Activated naive CD8-positive, alpha-beta T cell treated with anti-CD3 and anti-CD28 coated beads, Interleukin-2, amount 10 ng/mL, durations not matched to agents 7 days and 5 days (primary cell): Measurements from ENCODE around the gene DBNDD2. TPM values are rescaled to one million over a fixed set of nuclear protein-coding genes. Genes with fewer than 3 reads are reported as not detected.

Source experiments
- ATAC-seq: fragments of 150-1000 bp; cut with Tn5 transposase; one replicate; pipeline ENCODE4 v1.10.0; 2021; ENCODE audit warnings: low read depth, moderate library complexity
- POLR2A ChIA-PET: fragments of 350-600 bp; sonication (Branson Sonifier 250); formaldehyde crosslinking; loops from one replicate; lab custom pipeline; 2021; ENCODE audit warnings: antibody characterized with exemption; lab: Charles Lee
- DNase-seq: peaks from one replicate; pipeline ENCODE4 v3.0.0; 2021
- H3K27ac Mint-ChIP-seq: one replicate; pipeline ENCODE4 v1.8.0; 2022; ENCODE audit warnings: mild to moderate bottlenecking, mixed read lengths
- H3K27me3 Mint-ChIP-seq: one replicate; pipeline ENCODE4 v1.8.0; 2022; ENCODE audit warnings: mild to moderate bottlenecking, moderate library complexity, mixed read lengths
- H3K36me3 Mint-ChIP-seq: one replicate; pipeline ENCODE4 v1.8.0; 2021; ENCODE audit warnings: mild to moderate bottlenecking, mixed read lengths
- H3K4me1 Mint-ChIP-seq: one replicate; pipeline ENCODE4 v1.8.0; 2021; ENCODE audit warnings: mixed read lengths
- H3K4me3 Mint-ChIP-seq: one replicate; pipeline ENCODE4 v1.8.0; 2022; ENCODE audit warnings: mild to moderate bottlenecking, moderate library complexity, mixed read lengths
- H3K9me3 Mint-ChIP-seq: one replicate; pipeline ENCODE4 v1.8.0; 2021; ENCODE audit warnings: mixed read lengths
- total RNA-seq, 2 experiments: library from RNA; stranded (reverse); gene quantifications; one replicate each; pipeline ENCODE4 v1.2.3, GENCODE V29; 2021

DBNDD2 gene
- 10 to 100 TPM; 21.1 TPM for total RNA-seq

DNA sequence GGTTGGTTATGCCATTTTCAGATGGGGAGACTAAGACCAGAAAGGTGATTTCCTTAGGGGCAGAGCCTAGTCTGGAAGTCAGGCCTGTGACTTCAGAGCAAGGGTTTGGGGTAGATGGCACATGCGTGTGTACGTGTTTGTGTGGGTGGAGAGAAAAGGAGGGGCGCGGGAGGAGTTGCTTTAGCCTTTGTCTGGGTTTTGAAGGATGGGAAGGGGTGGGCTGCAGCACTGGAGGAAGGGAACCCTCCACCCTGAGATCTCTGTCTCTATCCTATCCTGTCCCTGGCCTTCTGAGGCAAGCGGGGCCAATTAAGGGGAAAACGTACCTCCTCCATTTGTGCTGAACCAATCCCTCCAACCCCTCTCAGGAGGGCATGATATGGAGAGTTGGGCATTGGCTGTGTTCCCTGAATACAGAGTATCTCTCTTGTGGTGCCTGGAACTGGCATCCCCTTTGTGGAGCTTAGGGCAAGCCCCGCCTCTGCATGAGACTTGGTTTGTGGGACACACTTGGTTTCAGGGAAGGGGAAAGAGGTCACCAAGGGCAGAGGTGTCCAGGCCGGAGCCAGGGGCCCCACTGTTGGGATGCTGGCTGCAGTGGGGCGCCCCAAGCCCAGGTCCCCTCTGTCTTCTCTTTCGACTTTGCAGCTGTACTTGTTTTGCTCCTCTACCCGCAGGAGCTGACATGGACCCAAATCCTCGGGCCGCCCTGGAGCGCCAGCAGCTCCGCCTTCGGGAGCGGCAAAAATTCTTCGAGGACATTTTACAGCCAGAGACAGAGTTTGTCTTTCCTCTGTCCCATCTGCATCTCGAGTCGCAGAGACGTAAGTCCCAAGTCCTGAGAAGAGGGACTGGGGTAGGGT is at the start of gene DBNDD2:
Gene DBNDD2, plus strand, starts transcription at position 507 of the 863 bp plus-strand sequence. Its CDS starts 179 bp downstream, at position 686.
- Mint-ChIP-seq H3K9me3 (no peaks in the 10 kb centered on the region), H3K4me1 (peaks cover 10% of the 10 kb centered on the region), H3K27me3 (peaks cover 15% of the 10 kb centered on the region), H3K36me3 (peaks cover 4% of the 10 kb centered on the region), H3K4me3 (peak within 1 kb of the TSS; percentile 83), H3K27ac (no peak within 1 kb of the TSS)
- DNase-seq (no peak), ATAC-seq (no peak)
- POLR2A ChIA-PET: interaction anchor here (1.2 to 2.8 kb wide), 3 partner anchors 8 to 34 kb away, joined by 3 to 23 read pairs (median 20); partner anchors contain the start of gene PIGT

GRCh38 chr20:45359069-45359405 is 49.1 kb upstream of the DBNDD2 start:
- Mint-ChIP-seq H3K27ac (no peak overlapping the region), H3K27me3 (no peaks in the 10 kb centered on the region), H3K4me1 (peaks cover 50% of the 10 kb centered on the region), H3K36me3 (no peaks in the 10 kb centered on the region), H3K9me3 (no peaks in the 10 kb centered on the region), H3K4me3 (no peak overlapping the region)
- ATAC-seq (no peak), DNase-seq (no peak)
- POLR2A ChIA-PET: interaction anchor here (1.5 kb wide), 1 partner anchor 15 kb away, joined by 6 read pairs; no protein-coding TSS in a partner anchor

- POLR2A ChIA-PET: interaction anchor here (1.5 kb wide), 1 partner anchor 14 kb away, joined by 6 read pairs; no protein-coding TSS in a partner anchor
- DNase-seq (no peak), ATAC-seq (no peak)
- Mint-ChIP-seq H3K9me3 (no peaks in the 10 kb centered on the region), H3K4me1 (peaks cover 47% of the 10 kb centered on the region), H3K27ac (no peak overlapping the region), H3K36me3 (no peaks in the 10 kb centered on the region), H3K4me3 (no peak overlapping the region), H3K27me3 (no peaks in the 10 kb centered on the region)
Observed at GRCh38 chr20:45359406-45360148, 48.5 kb upstream of the DBNDD2 start.

GRCh38 chr20:45361793-45362192 is 46.3 kb upstream of the DBNDD2 start:
- no peak for ATAC-seq
- Mint-ChIP-seq H3K4me1 (peaks cover 45% of the 10 kb centered on the region), H3K27ac (no peak overlapping the region)

DNA sequence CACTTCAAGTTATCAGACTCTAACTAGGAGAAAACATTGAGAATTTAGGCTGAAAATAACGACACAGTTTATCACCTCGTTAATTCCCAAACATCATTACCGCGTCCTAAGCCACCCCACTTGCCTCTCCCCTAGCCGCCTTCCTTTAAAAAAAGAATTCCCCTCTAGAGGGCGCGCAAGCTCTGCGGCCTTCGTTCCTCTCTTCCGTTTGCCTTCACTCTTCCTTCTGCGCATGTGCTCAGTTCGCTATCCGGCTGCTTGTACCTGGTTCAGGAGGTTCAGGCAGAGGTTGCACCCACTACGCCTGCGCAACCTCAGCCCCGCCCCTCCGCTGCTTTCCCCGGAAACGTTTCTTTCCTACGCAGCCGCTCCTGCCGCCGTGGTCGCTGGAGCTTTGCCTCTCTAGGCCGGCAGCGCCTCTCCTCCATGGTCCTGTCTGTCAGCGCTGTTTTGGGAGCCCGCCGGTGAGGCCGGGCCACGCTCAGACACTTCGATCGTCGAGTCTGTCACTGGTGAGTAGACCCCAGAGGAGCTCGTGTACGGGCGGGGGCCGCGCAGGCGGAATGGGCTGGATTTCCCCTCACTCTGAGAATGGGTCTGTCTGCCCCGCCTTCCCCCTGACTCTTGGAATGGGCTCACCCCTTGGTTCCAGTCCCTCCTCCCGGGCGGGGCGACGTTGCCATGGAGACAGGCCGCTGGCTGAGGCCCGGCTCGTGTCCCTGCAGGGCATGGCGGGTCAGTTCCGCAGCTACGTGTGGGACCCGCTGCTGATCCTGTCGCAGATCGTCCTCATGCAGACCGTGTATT is 45.1 kb upstream of the DBNDD2 start, which contains the start of gene SYS1:
Gene SYS1, plus strand, starts transcription at position 353 of the 807 bp plus-strand sequence. Its CDS starts 376 bp downstream, at position 729.
- Mint-ChIP-seq H3K27ac (peak within 1 kb of the TSS; percentile 90), H3K9me3 (no peaks in the 10 kb centered on the region), H3K27me3 (no peaks in the 10 kb centered on the region), H3K36me3 (peaks cover 10% of the 10 kb centered on the region), H3K4me1 (peaks cover 40% of the 10 kb centered on the region), H3K4me3 (peak within 1 kb of the TSS; percentile 97)
- POLR2A ChIA-PET: interaction anchor here (0.5 to 4.0 kb wide), 15 partner anchors 10 to 1772 kb away, joined by 3 to 49 read pairs (median 4); partner anchors contain the start of genes DNTTIP1, IFT52, PIGT and SDC4
- peak; percentile 97 for DNase-seq
- peak; percentile 92 for ATAC-seq

More at GRCh38 chr20:45361793-45362192, 46.3 kb upstream of the DBNDD2 start:
- DNase-seq: no peak
- POLR2A ChIA-PET: interaction anchor here (0.7 to 2.9 kb wide), 2 partner anchors 14 to 625 kb away, joined by 3 to 14 read pairs; partner anchors contain the start of gene SDC4
- Mint-ChIP-seq H3K9me3 (no peaks in the 10 kb centered on the region), H3K4me3 (no peak overlapping the region), H3K36me3 (peaks cover 5% of the 10 kb centered on the region), H3K27me3 (no peaks in the 10 kb centered on the region)

- no peak for ATAC-seq
- H3K27me3 Mint-ChIP-seq: no peaks in the 10 kb centered on the region
- H3K27ac Mint-ChIP-seq: peak overlapping the region; percentile 90
- no peaks in the 10 kb centered on the region for H3K9me3 Mint-ChIP-seq
- POLR2A ChIA-PET: interaction anchor here (0.6 to 4.0 kb wide), 9 partner anchors 9 to 428 kb away, joined by 3 to 49 read pairs (median 8); partner anchors contain the start of genes DNTTIP1, PIGT, SDC4 and WFDC3
- peaks cover 14% of the 10 kb centered on the region for H3K36me3 Mint-ChIP-seq
- DNase-seq: no peak
- H3K4me3 Mint-ChIP-seq: peak overlapping the region; percentile 97
- peaks cover 40% of the 10 kb centered on the region for H3K4me1 Mint-ChIP-seq
Observed at GRCh38 chr20:45363611-45364492, 44.2 kb upstream of the DBNDD2 start.

GRCh38 chr20:45365444-45365970 is 42.6 kb upstream of the DBNDD2 start:
- Mint-ChIP-seq H3K9me3 (no peaks in the 10 kb centered on the region), H3K27me3 (no peaks in the 10 kb centered on the region), H3K4me1 (peaks cover 41% of the 10 kb centered on the region), H3K36me3 (peaks cover 15% of the 10 kb centered on the region), H3K27ac (no peak overlapping the region), H3K4me3 (no peak overlapping the region)
- POLR2A ChIA-PET: interaction anchor here (4.0 kb wide), 1 partner anchor 7 kb away, joined by 49 read pairs; no protein-coding TSS in a partner anchor
- ATAC-seq (no peak), DNase-seq (no peak)

GRCh38 chr20:45366192-45366591 is 41.9 kb upstream of the DBNDD2 start:
- POLR2A ChIA-PET: interaction anchor here (4.0 kb wide), 1 partner anchor 7 kb away, joined by 49 read pairs; no protein-coding TSS in a partner anchor
- no peaks in the 10 kb centered on the region for H3K9me3 Mint-ChIP-seq
- ATAC-seq (no peak), DNase-seq (no peak)
- H3K4me3 Mint-ChIP-seq: no peak overlapping the region
- peaks cover 15% of the 10 kb centered on the region for H3K36me3 Mint-ChIP-seq
- H3K27me3 Mint-ChIP-seq: no peaks in the 10 kb centered on the region
- no peak overlapping the region for H3K27ac Mint-ChIP-seq
- peaks cover 41% of the 10 kb centered on the region for H3K4me1 Mint-ChIP-seq

- POLR2A ChIA-PET: no interaction called here
- ATAC-seq: no peak
- Mint-ChIP-seq H3K4me1 (peaks cover 41% of the 10 kb centered on the region), H3K4me3 (no peak overlapping the region), H3K27ac (no peak overlapping the region), H3K9me3 (no peaks in the 10 kb centered on the region), H3K36me3 (peaks cover 15% of the 10 kb centered on the region), H3K27me3 (no peaks in the 10 kb centered on the region)
- no peak for DNase-seq
Observed at GRCh38 chr20:45366631-45367030, 41.5 kb upstream of the DBNDD2 start.

DNA sequence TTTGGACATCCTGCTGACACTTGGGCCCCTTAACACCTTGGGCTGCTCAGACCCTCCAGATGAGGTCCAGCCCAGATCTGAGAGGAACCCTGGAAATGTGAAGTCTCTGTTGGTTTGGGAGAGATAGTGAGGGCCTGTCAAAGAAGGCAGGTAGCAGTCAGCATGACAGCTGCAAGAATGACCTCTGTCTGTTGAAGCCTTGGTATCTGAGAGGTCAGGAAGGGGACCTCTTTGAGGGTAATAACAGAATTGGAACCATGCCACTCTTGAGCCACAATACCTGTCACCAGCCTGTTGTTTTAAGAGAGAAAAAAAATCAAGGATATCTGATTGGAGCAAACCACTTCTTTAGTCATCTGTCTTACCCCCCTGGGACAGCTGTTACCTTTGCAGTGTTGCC is 41.0 kb upstream of the DBNDD2 start:
- DNase-seq (no peak), ATAC-seq (no peak)
- Mint-ChIP-seq H3K4me1 (peaks cover 38% of the 10 kb centered on the region), H3K27ac (no peak overlapping the region), H3K36me3 (peaks cover 15% of the 10 kb centered on the region), H3K4me3 (no peak overlapping the region), H3K9me3 (no peaks in the 10 kb centered on the region), H3K27me3 (no peaks in the 10 kb centered on the region)
- POLR2A ChIA-PET: no interaction called here

DNA sequence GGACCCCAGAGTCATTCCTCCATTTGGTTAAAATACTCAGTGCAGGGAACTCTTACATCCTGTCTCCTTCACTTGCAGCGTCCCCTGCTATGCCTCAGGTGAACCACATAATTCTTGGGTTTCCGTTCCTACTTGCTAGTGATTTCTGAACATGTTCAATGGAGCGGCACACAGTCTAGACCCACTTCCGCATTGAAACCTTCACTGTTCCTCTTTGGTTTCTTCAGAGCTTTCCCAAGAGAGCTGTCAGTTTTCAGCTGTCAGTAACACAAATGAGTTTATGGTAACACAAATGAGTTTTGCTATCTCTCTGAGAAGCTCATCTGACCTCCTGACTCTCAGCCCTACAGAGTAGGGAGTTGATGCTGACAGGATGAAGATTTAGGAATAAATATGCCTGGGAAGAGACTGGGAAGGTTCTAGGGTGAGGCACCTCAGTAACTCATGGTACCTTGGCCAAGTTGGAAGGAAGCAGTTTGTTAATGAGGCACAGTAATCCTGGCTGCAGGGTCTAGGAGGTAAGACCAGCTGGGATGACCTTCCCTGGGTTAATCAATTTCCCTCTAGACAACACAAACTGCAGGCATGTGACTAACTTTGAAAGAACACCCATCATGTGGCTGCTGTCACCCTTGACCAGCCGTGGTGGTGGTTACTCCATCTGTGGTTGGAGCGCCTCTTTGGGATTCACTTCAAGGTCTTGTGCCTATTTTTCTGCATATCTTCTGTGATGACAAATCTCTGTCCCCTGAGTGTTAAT is 39.7 kb upstream of the DBNDD2 start:
- Mint-ChIP-seq H3K9me3 (no peaks in the 10 kb centered on the region), H3K36me3 (peaks cover 15% of the 10 kb centered on the region)

More for the DNA sequence above, 39.7 kb upstream of the DBNDD2 start:
- DNase-seq: no peak
- Mint-ChIP-seq H3K27ac (peak overlapping the region; percentile 44), H3K27me3 (no peaks in the 10 kb centered on the region), H3K4me1 (peaks cover 42% of the 10 kb centered on the region), H3K4me3 (peak overlapping the region; percentile 71)
- POLR2A ChIA-PET: interaction anchor here (0.8 to 0.9 kb wide), 2 partner anchors 48 to 403 kb away, joined by 3 read pairs; partner anchors contain the start of gene PIGT
- peak; percentile 53 for ATAC-seq
